ENCODE data around the gene SELENOO.

GRCh38 chr22:50255607-50256006 is 54.8 kb downstream of the SELENOO start:
- no peak for TF ChIP-seq CTCF (IDR thresholded peaks at IDR 0.05)
- no peak for TF ChIP-seq POLR2A (IDR thresholded peaks at IDR 0.05)

All from Peyer's patch (tissue), 4 donors.